ENCODE results near the gene TRMT10A. TPM values are rescaled to one million over a fixed set of nuclear protein-coding genes. Genes with fewer than 3 reads are reported as not detected.

TRMT10A gene
- total RNA-seq, 1 donor from 2014 or later: 15.6 TPM

DNA sequence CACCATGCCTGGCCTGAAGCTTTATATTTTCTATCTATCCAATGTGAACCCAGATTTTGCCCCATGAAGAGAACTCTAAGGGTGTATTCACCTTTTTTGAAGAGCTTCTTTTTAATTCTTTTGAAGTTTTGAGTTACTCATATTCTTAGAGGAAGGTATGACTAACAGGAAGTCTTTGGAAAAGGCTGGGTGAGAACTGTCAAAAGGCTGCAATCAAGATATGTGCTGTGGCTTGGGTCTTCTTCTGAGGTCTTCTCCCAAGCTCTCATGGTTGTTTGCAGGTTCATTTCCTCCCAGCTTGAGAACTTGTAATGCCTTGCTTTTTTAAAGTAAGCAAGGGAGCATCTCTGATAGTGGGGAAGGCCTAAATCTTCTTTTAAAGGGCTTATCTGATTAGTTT lies 56.1 kb downstream of the TRMT10A start:
- Histone ChIP-seq H3K9me3 (ENCODE audit: low read depth) (no peaks in the 10 kb centered on the region), H3K4me2 (no peak overlapping the region), H3F3A (ENCODE audit: low read depth) (no peaks in the 10 kb centered on the region), H4K20me1 (ENCODE audit: low read depth) (no peaks in the 10 kb centered on the region), H3K79me2 (ENCODE audit: low read depth) (no peaks in the 10 kb centered on the region), H2AFZ (replicated peaks) (no peak overlapping the region), H3K27ac (no peak overlapping the region), H3K9ac (no peak overlapping the region), H3K4me3 (no peak overlapping the region), H3K36me3 (no peaks in the 10 kb centered on the region), H3K4me1 (no peaks in the 10 kb centered on the region), H3K27me3 (no peaks in the 10 kb centered on the region)
- H3K4me3 Mint-ChIP-seq: no peak overlapping the region
- H3K27me3 Mint-ChIP-seq (ENCODE audit: insufficient read depth, low read depth): no peaks in the 10 kb centered on the region
- H3K4me1 Mint-ChIP-seq: no peaks in the 10 kb centered on the region
- peaks cover 2% of the 10 kb centered on the region for H3K9me3 Mint-ChIP-seq
- H3K27ac Mint-ChIP-seq: no peak overlapping the region
- no peaks in the 10 kb centered on the region for H3K36me3 Mint-ChIP-seq
- TF ChIP-seq EZH2 (IDR thresholded peaks at IDR 0.05) (no peak), EZH2phosphoT487 (IDR thresholded peaks at IDR 0.05) (no peak)
- TF ChIP-seq, protein P1, sequence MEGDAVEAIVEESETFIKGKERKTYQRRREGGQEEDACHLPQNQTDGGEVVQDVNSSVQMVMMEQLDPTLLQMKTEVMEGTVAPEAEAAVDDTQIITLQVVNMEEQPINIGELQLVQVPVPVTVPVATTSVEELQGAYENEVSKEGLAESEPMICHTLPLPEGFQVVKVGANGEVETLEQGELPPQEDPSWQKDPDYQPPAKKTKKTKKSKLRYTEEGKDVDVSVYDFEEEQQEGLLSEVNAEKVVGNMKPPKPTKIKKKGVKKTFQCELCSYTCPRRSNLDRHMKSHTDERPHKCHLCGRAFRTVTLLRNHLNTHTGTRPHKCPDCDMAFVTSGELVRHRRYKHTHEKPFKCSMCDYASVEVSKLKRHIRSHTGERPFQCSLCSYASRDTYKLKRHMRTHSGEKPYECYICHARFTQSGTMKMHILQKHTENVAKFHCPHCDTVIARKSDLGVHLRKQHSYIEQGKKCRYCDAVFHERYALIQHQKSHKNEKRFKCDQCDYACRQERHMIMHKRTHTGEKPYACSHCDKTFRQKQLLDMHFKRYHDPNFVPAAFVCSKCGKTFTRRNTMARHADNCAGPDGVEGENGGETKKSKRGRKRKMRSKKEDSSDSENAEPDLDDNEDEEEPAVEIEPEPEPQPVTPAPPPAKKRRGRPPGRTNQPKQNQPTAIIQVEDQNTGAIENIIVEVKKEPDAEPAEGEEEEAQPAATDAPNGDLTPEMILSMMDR (IDR thresholded peaks at IDR 0.05): no peak
- no peak for DNase-seq (ENCODE audit: low spot score)

DNA sequence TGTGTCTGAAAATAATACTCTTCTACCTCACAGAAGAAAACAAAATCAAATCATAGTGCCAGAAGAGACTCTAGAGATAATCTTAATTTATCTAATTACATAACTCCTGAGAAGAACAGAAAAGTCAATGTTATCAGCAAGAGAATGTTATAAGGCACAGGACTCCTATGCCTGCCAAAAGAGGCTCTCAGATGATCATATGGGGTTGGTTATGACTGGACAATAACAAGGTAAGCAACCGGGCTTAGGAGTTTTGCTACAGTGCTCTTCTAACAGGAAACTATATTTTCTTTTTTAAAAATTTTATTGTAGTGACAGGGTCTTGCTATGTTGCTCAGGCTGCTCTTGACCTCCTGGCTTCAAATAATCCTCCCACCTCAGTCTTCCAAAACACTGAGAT lies 56.5 kb downstream of the TRMT10A start:
- no peak overlapping the region for H3K27ac ChIP-seq
- no peaks in the 10 kb centered on the region for H3K9me3 ChIP-seq (ENCODE audit: low read depth)
- no peak overlapping the region for H3K4me2 ChIP-seq
- no peak for TF ChIP-seq EZH2phosphoT487 (IDR thresholded peaks at IDR 0.05)
- TF ChIP-seq EZH2 (IDR thresholded peaks at IDR 0.05): no peak
- TF ChIP-seq, protein P1 (IDR thresholded peaks at IDR 0.05): no peak
- peaks cover 2% of the 10 kb centered on the region for H3K9me3 Mint-ChIP-seq
- H3K79me2 ChIP-seq (ENCODE audit: low read depth): no peaks in the 10 kb centered on the region
- H3K4me1 ChIP-seq: no peaks in the 10 kb centered on the region
- no peak overlapping the region for H3K27ac Mint-ChIP-seq
- H3K9ac ChIP-seq: no peak overlapping the region
- no peaks in the 10 kb centered on the region for H3K4me1 Mint-ChIP-seq
- no peaks in the 10 kb centered on the region for H3K27me3 ChIP-seq
- no peaks in the 10 kb centered on the region for H3K36me3 Mint-ChIP-seq
- no peaks in the 10 kb centered on the region for H3K36me3 ChIP-seq
- no peaks in the 10 kb centered on the region for H3K27me3 Mint-ChIP-seq (ENCODE audit: insufficient read depth, low read depth)
- H3F3A ChIP-seq (ENCODE audit: low read depth): no peaks in the 10 kb centered on the region
- H2AFZ ChIP-seq (replicated peaks): no peak overlapping the region
- no peak overlapping the region for H3K4me3 Mint-ChIP-seq
- no peak overlapping the region for H3K4me3 ChIP-seq
- DNase-seq (ENCODE audit: low spot score): no peak
- no peaks in the 10 kb centered on the region for H4K20me1 ChIP-seq (ENCODE audit: low read depth)

DNA sequence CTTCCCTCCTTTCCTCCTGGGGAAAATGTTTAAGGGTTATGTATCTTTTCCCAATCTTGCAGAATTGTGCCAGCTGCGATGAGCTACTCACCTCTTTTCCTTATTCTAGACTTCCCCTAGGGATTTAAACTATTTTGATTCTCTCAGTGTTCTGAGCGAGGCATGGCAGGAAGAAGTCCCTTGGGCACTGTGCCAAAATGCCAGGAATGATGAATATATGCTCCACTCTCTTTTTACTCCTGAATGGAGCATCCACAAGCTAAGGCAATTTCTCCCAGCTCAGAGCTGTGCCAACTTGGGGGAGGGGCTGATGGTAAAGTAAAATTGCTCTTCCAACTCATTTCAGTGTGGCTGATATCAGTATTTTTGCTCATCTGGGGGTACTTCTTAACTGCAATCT lies 57.1 kb downstream of the TRMT10A start:
- H3K27ac Mint-ChIP-seq: no peak overlapping the region
- Histone ChIP-seq H3K4me3 (no peak overlapping the region), H3K36me3 (no peaks in the 10 kb centered on the region), H3K27ac (no peak overlapping the region), H2AFZ (replicated peaks) (no peak overlapping the region), H3K79me2 (ENCODE audit: low read depth) (no peaks in the 10 kb centered on the region), H3K27me3 (no peaks in the 10 kb centered on the region), H3K4me1 (no peaks in the 10 kb centered on the region), H3K4me2 (no peak overlapping the region), H4K20me1 (ENCODE audit: low read depth) (no peaks in the 10 kb centered on the region), H3K9ac (no peak overlapping the region), H3F3A (ENCODE audit: low read depth) (no peaks in the 10 kb centered on the region), H3K9me3 (ENCODE audit: low read depth) (no peaks in the 10 kb centered on the region)
- TF ChIP-seq, protein P1 (IDR thresholded peaks at IDR 0.05): no peak
- no peak for TF ChIP-seq EZH2 (IDR thresholded peaks at IDR 0.05)
- TF ChIP-seq EZH2phosphoT487 (IDR thresholded peaks at IDR 0.05): no peak
- H3K9me3 Mint-ChIP-seq: peaks cover 2% of the 10 kb centered on the region
- H3K4me1 Mint-ChIP-seq: no peaks in the 10 kb centered on the region
- H3K27me3 Mint-ChIP-seq (ENCODE audit: insufficient read depth, low read depth): no peaks in the 10 kb centered on the region
- H3K36me3 Mint-ChIP-seq: no peaks in the 10 kb centered on the region
- no peak for DNase-seq (ENCODE audit: low spot score)
- H3K4me3 Mint-ChIP-seq: no peak overlapping the region
